ENCODE data around the gene ERBB4.

Gene ERBB4

DNA sequence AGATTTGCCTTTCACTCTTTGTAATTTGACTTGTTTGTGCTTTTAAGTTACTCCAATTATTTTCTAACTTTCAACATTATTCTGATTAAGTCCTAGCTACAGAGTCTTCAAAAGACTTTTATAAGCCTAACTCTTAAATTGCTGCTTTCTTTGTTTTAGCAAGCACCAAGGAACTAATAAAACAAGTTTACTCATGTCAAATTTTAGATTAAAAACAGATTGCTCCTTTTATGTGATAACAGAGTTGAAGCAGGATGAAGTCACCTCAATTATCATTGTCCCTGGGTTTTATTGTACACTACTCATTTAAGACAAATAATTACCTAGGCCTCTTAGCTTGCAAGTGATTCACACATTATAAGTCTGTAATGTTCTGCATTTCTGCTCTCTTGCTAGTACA lies 678.4 kb downstream of the ERBB4 start:
- in situ Hi-C loops (cut with MboI; ENCODE audit: low sequenced_read_pairs): no loop called here

GRCh38 chr2:211854832-211855231 lies 683.8 kb downstream of the ERBB4 start:
- in situ Hi-C loops (cut with MboI; ENCODE audit: low sequenced_read_pairs): no loop called here

DNA sequence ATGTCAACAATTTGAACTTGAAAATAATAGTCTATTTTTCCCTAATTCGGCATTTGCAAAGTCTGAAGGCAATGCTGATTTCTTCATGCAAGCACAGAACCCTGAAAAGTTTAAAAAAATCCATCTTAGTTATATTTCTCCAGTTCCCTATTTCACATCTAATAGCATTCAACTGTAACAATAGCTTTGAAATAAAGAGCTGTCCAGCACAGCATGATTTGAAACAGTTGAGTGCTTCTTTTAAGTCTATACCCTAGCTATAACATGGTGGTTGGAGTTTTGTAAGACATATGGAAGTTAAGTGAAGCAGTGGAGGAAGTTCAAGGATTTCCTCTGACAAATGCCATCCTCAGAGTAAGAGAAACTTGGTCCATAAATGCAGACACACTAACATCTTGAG lies 691.9 kb downstream of the ERBB4 start:
- in situ Hi-C loops (cut with MboI; ENCODE audit: low sequenced_read_pairs): no loop called here

- in situ Hi-C loops (cut with MboI; ENCODE audit: low sequenced_read_pairs): no loop called here
Measured at GRCh38 chr2:211846036-211846400, 692.6 kb downstream of the ERBB4 start.

DNA sequence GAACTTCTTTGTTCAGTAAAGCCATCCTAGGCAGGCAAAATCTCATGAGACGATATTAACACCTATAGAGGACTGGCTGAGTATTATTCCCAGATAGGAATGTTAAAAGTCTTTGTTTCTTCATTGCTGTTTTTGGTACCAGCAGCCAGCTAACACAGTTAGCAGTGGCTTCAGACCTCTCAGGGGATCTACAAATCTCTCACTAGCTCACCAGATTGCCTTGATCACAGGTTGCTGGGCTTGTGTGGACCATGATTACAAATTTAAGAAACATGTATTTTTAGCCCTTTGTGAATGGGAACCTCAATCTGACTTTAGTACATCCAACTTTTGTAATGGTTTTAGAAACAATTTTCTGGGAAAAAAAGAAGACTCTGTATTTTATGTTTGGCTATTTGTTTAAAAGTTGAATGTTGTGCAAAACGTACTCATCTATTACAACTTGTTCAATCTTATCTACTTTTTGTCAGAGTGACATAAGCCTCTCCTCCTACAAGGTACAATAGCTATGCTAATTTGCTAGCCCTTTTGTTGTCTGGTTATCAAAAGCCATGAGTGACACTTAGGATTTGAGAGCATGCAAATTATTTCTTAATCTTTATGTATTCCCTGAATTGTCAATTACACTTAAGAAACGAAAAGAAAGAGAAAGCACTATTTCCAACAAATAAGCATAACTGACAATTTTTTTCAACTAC lies 693.1 kb downstream of the ERBB4 start:
- in situ Hi-C loops (cut with MboI; ENCODE audit: low sequenced_read_pairs): no loop called here

GRCh38 chr2:211837706-211838105 lies 700.9 kb downstream of the ERBB4 start:
- in situ Hi-C loops (cut with MboI; ENCODE audit: low sequenced_read_pairs): no loop called here

- in situ Hi-C loops (cut with MboI; ENCODE audit: low sequenced_read_pairs): no loop called here
Measured at GRCh38 chr2:211837206-211837605, 701.4 kb downstream of the ERBB4 start.

- in situ Hi-C loops (cut with MboI; ENCODE audit: low sequenced_read_pairs): no loop called here
Measured at GRCh38 chr2:211836409-211836808, 702.2 kb downstream of the ERBB4 start.

DNA sequence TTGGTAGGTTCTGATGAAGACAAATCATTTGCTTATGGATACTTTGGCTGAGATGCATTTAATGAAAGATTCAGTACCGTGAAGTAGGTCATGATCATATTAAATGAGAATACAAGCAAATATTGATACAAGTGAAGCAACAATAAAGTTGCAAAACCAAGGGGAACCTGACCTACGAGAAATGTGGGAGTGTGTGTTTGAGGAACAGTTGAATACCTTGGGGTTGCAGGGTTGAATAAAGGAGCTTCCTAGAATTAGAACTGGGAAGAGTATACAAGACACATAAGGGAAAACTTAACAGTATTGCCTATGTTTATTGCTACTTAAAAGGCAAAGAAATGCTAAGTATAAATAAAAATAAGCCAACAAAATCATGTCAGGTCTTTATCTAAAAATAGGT lies 702.9 kb downstream of the ERBB4 start:
- in situ Hi-C loops (cut with MboI; ENCODE audit: low sequenced_read_pairs): no loop called here

DNA sequence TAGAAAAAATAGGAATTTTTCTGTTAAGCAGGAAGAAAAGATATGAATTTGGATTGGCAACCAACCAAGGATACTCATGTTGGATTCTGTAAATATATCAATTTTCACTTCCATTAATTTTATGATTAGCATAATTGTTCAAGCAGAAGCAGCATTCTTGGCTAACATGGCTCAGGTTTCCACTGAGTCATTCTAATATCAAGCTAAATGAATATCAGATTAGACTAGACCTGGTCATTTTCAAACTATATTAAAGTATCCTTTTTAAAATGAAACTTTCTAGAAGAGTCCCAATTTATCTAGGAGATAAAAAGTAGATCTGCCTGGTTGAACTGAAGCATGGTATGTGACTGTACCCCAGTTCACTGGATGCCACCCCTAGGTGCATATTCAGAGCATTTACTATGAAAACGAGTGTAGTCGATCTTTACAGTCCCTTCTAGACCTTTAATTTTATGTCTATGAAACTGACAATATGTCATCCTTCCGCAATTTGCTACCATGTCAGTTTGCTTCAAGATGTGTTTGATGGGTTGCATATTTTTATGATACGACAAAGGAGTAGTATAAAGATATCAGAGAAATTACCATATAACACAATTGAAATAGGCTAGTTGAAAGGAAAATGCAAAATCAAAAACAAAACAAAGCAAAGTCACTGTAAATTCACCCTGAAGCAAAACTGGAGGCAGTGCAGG lies 704.9 kb downstream of the ERBB4 start:
- in situ Hi-C loops (cut with MboI; ENCODE audit: low sequenced_read_pairs): no loop called here

DNA sequence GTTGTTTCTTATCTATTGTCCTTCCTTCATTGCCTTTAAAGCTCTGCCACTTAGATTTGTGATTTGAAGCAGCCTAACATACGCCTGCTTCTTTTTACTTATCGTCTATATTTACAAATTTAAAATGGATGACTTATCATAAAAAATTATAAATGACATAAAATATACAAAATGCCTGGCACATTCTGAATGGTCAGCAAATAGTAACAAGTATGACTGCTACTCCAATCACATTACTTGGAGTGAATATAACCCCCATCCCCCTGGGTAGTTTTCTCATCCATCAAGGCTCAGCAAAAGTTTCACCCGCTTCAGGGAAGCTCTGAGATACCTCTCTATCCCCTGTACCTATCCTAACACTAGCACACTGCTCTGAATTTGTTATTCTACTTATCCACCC lies 708.9 kb downstream of the ERBB4 start:
- in situ Hi-C loops (cut with MboI; ENCODE audit: low sequenced_read_pairs): no loop called here

DNA sequence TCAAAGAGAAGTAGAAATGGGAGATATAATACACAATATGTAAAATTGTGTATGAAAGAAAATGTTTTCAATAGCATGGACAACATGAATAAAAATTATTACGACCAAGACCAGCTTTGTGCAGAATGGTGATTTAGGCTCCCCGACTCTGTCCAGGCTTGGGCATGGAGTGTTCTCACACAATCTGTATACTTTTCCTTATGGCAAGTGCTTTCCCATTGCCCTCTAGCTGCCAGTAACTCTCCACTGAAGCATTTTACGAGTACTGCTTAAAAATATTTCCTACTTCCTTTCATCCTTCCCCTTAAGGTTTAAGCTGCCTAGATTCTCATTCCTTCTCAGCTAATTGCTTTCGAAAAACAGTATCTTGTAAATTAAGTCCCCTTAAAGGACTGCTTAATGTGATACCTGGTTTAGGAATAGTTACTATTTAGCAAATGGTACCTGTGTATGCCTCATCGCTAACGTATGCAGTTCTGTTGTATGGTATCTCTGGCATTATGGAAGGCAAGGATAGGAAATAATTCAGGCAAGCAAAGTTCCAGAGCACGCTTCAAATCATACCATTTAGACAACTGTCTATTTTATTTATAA lies 714.6 kb downstream of the ERBB4 start:
- in situ Hi-C loops (cut with MboI; ENCODE audit: low sequenced_read_pairs): no loop called here

- in situ Hi-C loops (cut with MboI; ENCODE audit: low sequenced_read_pairs): no loop called here
Measured at GRCh38 chr2:211822686-211823335, 715.8 kb downstream of the ERBB4 start.

- in situ Hi-C loops (cut with MboI; ENCODE audit: low sequenced_read_pairs): no loop called here
Measured at GRCh38 chr2:211816754-211817153, 721.8 kb downstream of the ERBB4 start.

DNA sequence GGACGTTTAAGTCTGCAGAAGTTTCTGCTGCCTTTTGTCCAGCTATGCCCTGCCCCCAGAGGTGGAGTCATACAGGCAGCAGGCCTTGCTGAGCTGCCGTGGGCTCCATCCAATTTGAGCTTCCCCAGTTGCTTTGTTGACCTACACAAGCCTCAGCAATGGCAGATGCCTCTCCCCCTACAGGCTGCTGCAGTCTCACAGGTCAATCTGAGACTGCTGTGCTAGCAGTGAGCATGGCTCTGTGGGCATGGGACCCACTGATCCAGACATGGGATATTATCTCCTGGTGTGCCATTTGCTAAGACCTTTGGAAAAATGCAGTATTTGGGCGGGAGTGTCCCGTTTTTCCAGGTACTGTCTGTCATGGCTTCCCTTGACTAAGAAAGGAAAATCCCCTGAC lies 726.0 kb downstream of the ERBB4 start:
- in situ Hi-C loops (cut with MboI; ENCODE audit: low sequenced_read_pairs): no loop called here

DNA sequence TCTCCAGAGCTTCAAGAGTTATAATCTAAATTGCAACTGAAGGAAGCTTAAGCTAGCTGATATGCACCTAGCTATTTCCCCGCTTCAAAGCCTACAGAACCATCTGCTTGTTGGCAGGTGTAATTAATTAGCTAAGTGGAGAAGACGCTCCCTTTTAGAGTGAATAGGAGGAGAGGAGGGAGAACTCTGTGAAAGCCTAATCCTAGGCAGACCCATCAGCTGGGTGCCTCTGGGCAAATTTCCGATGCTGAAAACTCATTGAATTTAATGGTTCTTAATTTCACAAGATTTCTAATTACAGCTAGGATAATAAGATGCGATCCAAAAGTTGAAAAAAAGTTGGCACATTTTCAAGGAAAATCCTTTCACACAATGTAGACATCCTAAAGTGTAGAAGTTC lies 735.9 kb downstream of the ERBB4 start:
- in situ Hi-C loops (cut with MboI; ENCODE audit: low sequenced_read_pairs): no loop called here

DNA sequence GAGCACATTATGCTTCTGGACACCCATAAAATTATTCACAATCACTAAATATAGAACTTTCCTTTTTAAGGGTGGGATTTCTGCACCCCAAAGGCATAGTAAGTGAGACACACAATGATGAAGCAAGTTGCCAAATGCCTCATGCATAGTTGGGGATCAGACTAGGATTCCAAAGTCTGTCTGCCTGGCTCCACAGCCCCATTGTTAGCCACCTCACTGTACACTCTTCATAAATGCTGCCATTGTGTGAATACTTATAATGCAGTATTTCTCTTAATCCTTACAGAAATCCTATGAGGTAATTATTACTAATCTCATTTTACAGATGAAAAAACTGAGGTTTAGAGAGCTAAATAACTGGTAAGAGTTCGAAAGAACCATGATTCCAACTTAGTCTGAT lies 738.6 kb downstream of the ERBB4 start:
- in situ Hi-C loops (cut with MboI; ENCODE audit: low sequenced_read_pairs): no loop called here

- in situ Hi-C loops (cut with MboI; ENCODE audit: low sequenced_read_pairs): no loop called here
Measured at GRCh38 chr2:211798868-211799267, 739.7 kb downstream of the ERBB4 start.

DNA sequence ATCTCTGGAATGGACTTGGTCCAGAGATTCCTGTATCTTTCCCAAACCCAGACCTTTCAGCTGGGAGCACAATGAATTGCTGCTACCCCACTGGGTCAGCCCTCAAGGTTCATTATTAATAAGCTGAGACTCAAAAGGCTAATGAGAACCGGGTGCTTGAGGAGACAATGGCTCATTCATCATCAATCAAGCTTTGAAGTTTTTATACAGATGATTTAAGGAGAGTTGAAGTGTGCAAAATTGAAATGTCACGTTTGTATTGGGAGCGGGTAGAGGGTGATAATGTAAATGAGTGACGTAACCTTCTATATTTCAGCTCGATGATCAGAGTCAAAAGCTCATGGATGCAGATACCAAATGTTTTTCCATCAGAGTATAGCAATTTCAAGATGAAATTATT lies 744.9 kb downstream of the ERBB4 start:
- in situ Hi-C loops (cut with MboI; ENCODE audit: low sequenced_read_pairs): no loop called here

DNA sequence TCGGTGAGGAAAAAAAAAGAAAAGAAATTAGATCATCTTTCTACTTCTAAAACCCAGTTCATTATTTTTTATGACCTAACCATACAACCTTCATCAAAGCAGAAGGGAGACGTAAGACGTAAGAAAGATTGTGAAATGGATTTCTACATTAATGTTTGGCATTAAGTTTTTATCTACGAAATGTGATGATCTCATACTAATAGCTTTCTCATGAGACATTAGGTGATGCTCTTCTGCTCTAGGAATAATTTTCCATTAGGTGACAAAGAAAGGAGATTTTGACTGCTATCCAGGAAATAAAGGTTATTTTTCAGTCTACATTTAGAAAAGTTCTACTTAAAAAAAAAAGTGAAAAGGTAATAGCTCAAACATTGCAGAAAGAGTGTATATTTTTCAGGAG lies 748.6 kb downstream of the ERBB4 start:
- in situ Hi-C loops (cut with MboI; ENCODE audit: low sequenced_read_pairs): no loop called here

- in situ Hi-C loops (cut with MboI; ENCODE audit: low sequenced_read_pairs): no loop called here
Measured at GRCh38 chr2:211766689-211767088, 771.9 kb downstream of the ERBB4 start.

DNA sequence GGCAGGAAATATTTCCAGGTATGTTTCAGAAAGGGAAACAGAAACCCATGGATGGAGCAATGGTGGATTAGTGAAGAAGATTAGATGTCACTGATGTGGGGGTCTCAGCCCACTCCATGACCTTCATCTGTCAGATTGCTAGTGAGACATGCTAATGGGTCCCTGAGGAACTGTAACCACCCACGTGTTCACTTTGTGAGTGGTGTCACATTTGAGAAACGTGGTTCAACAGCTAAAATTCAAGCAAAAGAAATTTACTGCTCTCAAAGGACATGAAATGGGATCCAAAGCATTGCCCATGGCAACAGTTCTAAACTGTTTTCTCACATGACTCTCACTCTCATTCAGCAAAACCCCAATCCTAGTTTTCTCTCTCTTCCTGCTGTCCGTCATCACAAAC lies 776.1 kb downstream of the ERBB4 start:
- in situ Hi-C loops (cut with MboI; ENCODE audit: low sequenced_read_pairs): no loop called here

All from HL-60/S4 treated with phorbol 12-myristate 13-acetate at 8.2 ng/mL for 4 days and 3 days (cell line).